Cortex of kidney (tissue), 1 donor: ENCODE results near the gene ADK.

Experiments used
- DNase-seq: peaks from one replicate; lab custom pipeline; 2025; lab: John Stamatoyannopoulos, UW

ADK gene

GRCh38 chr10:74610299-74610698 is 459.3 kb downstream of the ADK start:
- DNase-seq: no peak

DNA sequence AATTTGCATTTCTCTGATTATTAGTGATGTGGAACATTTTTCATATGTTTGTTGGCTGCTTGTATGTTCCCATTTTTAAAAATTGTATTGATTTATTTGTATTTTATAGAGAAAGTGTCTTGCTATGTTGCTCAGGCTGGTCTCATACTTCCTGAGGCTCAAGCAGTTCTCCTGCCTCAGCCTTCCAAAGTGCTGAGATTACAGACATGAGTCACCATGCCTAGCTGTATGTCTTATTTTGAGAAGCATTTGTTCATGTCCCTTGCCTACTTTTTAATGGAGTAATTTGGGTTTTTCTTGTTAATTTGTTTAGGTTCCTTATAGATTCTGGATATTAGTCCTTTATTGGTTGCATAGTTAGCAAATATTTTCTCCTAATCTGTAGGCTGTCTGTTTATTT is 461.2 kb downstream of the ADK start:
- no peak for DNase-seq

DNA sequence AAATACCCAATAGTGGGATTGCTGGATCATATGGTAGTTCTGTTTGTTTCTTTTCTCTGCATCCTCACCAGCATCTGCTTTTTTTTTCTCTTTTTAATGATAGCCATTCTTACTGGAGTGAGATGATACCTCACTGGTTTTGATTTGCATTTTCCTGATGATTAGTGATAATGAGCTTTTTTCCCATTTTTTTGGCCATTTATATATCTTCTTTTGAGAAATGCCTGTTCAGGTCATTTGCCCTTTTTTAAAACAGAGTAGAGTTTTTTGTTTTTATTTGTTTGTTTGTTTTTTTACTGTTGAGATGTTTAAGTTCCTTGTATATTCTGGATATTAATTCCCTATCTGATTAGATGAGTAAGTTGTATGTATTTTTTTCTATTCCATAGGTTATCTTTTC is 469.6 kb downstream of the ADK start:
- DNase-seq: no peak

DNA sequence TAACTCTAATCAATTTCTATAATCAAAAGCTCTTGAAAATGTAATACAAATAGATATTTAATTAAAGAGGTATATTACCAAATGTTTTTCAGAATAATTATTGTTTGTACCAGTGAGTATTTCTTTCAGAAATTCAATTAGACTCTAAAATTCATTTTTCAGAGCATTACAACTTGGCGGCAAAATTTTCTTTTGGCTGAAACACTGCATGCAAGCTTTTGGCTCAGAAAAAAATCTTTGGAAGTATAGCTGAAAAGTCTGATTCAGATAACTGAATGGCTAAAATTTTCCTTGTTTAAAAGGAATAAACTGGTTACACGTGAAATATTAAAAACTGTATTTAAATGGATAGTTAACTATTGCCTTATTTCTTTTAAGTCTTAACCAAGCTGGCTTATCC is 472.8 kb downstream of the ADK start:
- no peak for DNase-seq

- no peak for DNase-seq
Measured at GRCh38 chr10:74624501-74624900, 473.5 kb downstream of the ADK start.

- no peak for DNase-seq
Measured at GRCh38 chr10:74628136-74628535, 477.1 kb downstream of the ADK start.

- no peak for DNase-seq
Measured at GRCh38 chr10:74634995-74635536, 484.0 kb downstream of the ADK start.

GRCh38 chr10:74635655-74636054 is 484.6 kb downstream of the ADK start:
- DNase-seq: no peak

- DNase-seq: no peak
Measured at GRCh38 chr10:74637685-74638084, 486.7 kb downstream of the ADK start.

- no peak for DNase-seq
Measured at GRCh38 chr10:74640134-74640921, 489.3 kb downstream of the ADK start.

DNA sequence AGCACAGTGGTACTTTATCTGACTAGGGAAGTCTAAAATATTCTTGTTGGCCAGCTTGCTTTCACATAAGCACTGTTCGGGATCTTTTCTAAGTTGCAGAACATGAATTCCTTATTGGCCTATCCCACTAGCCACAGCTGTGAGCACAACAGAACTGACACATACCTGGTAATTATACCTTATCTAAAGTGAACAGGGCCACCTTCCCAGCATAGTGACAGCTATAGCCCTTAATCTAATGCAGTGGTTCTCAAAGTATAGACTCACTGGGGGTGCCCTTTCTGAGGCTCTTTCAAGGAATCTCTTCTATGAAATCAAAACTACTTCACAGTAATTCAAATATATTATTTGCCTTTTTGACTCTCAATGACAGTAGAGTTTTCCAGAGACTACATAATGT is 490.6 kb downstream of the ADK start:
- no peak for DNase-seq

GRCh38 chr10:74642901-74643595 is 492.0 kb downstream of the ADK start:
- no peak for DNase-seq

- no peak for DNase-seq
Measured at GRCh38 chr10:74643596-74643975, 492.6 kb downstream of the ADK start.

- DNase-seq: no peak
Measured at GRCh38 chr10:74644738-74645137, 493.7 kb downstream of the ADK start.

DNA sequence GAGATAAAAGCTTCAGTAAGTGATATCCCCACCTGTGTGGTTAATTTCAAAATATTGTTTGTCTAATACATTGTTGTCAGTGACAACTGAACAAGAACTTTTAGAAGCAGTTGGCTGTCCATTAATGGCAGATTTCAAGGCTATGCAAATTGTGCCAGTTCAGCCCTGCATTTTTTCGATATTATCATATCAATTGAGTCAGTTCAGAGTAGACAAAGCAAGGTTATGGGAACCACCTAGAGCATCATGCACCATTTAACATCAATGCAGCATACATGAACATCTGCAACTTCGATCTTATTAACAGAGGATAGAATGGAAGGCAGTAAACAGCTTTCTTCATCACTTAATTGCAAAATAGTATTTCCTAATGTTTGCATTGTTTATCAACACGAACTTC is 494.7 kb downstream of the ADK start:
- no peak for DNase-seq

GRCh38 chr10:74650613-74651012 is 499.6 kb downstream of the ADK start:
- DNase-seq: no peak

GRCh38 chr10:74651565-74651964 is 500.5 kb downstream of the ADK start:
- DNase-seq: no peak

- no peak for DNase-seq
Measured at GRCh38 chr10:74652664-74653063, 501.6 kb downstream of the ADK start.

- DNase-seq: no peak
Measured at GRCh38 chr10:74658511-74658910, 507.5 kb downstream of the ADK start.

- no peak for DNase-seq
Measured at GRCh38 chr10:74662635-74663034, 511.6 kb downstream of the ADK start.

DNA sequence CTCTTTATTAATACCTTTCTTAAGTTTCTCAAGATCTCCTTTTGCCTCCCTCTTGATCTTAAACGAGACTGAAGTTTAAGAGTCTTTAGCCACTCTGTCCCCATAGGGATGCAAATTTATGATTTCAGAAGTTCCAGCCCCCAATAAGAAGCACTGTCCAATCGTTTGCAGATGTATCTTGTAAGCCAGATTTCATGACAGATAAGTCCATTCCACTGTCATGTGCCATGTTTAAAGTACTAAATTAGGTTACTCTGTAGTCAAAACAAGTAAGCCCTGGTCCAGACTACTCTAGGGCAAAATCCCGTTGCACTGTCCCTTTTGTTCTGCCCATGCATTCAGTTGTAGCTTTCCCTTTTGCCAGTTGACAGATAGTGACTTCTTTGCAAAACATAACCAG is 518.2 kb downstream of the ADK start:
- no peak for DNase-seq

DNA sequence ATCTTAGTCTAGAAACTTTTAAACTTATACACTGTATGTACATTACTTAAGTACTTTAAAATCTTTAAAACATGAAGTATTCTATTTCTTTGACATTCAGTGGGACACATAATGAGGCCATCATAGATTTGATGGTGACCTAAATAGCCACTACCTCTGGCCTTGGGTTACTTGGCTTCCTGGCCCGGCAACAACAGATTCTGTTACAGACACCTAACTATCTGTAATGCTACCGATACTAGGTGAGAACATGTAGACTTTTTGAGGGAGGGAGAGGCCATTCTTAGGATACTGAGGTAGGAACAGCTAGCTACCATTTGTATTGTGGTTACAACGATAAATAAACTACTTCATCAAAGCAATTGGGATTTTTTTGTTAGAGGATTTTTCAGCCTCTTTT is 520.7 kb downstream of the ADK start:
- no peak for DNase-seq

DNA sequence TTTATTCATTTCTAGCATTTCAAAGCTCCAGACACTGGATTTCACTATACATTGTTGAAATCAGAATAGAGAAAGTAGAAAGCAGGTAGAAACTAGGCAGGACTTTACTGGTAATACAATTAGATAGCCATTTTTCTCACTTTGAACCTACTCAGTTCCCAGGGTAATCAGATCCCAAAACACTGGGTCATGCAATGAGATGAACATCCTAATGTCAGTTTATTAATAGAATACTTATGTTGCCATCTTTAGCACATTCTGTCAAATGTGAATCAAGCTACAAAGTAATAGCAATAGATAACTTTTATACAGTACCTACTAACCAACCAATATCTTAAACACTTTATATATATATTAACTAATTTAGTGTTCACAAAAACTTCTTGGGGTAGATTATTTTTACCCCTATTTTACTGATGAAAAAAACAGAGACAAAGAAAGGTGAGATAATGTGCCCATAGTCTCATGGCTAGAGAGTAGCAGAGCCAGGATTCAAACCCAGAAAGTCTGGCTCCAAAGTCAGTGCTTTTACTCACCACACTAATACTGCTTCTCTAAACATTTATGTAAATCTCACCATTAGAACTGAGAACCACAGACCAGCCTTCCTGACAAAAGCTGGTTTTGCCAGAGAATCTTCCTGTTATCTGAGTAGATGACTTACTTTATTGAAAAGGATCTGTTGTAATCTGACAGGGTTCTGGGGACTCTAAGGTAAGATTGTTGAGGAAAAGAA is 521.6 kb downstream of the ADK start:
- DNase-seq: no peak
